Stimulated activated CD8-positive, alpha-beta memory T cell treated with anti-CD3 and anti-CD28 coated beads, Interleukin-15, amount 100 ng/mL, for 1 hour (primary cell): ENCODE measurements around the gene ARMH1.
"Not testable (repeated sequence)": the region's sequence is repeated elsewhere in the genome, so short reads cannot be mapped to it uniquely, and the experiment has no call there.

Experiments used
- DNase-seq: peaks from one replicate; pipeline ENCODE4 v3.0.0-alpha.2; 2020; ENCODE audit warnings: low read depth

Gene ARMH1

DNA sequence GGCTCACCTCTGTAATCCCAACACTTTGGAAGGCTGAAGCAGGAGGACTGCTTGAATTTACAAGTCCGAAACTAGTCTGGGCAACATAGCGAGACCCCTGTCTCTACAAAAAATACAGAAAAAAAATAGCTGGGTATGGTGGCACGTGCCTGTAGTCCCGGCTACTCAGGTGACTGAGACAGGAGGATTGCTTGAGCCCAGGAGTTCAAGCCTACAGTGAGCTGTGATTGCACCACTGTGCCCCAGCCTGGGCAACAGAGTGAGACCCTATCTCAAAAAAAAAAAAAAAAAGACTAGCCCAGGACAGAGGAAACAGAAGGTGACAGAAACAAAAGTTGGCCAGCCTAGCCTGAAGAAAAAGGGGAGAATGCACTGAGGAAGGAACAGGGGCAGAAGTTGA, 21.2 kb downstream of the ARMH1 start:
- DNase-seq: no peak

DNA sequence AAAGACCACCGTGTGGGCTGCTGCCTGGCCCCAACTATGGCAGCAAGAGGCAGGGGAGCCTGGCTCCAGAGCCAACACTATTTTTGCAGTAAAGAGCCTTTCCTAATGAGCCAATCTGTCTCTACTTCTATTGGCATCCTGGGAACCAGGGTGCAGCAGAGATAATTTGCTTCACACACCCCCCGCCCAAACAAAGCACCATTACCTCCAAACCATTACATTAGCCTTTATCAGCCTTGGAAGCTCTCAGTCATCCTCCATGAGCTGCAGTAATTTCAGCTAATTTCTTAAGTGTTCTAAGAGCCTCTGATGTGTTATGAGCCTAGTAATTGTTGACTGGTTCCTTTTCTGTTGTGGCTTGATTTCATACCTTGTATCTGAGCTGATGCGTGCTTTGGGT, 21.6 kb downstream of the ARMH1 start:
- no peak for DNase-seq

DNA sequence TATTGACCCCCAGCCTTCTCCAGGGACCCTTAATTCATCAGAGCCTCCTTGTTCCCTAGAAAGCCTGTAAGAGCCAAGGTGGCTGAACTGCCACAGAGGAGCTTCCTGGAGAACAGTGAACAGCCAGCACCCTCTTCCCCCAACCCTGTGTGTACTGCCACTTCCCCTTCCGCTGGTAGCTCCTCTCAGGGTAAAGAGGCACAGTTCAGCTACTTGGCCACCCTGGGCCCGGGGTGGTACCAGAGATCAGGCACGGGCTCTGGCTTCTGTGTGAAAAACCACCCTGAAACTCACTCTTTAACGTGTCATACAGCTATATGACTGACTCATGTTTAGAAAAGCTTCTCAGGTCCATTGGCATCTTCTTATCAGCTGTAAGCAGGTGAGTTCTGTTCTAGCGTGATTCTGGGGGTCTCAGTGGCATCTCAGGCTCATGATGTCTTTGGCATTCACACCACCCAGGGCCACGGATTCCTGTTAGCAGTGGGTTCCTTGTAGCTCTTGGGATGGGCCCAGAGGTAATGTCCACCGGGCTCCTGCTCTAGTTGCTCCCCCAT, 22.4 kb downstream of the ARMH1 start:
- DNase-seq: no peak

DNA sequence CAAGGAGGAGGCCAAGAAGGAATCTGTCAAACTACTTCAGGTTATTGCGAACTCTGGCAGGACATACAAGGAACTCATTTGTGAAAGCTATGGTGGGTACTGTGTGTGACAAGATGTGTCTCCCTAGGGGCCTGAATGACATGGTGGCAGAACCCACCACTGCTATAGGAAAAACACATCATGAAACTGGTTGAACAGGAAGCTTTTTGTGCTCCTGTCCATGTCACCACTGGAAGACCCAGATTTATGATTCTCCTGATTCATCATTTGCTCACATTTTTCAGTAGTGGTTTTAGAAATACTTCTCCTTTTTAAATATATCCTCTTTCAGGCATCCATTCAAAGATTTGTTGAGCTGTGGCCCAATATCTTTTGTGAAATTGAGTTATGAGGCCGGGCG, 23.6 kb downstream of the ARMH1 start:
- no peak for DNase-seq

DNA sequence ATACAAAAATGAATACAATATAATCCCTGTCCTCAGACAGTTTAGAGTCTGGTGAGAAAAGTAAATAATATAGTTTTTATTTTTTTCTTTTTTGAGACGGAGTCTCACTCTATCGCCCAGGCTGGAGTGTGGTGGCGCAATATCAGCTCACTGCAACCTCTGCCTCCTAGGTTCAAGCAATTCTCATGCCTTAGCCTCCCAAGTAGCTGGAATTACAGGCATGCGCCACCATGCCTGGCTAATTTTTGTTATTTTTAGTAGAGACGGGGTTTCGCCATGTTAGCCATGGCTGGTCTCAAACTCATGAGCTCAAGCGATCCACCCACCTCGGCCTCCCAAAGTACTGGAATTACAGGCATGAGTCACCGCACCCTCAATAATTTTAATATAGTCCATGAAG, 24.9 kb downstream of the ARMH1 start:
- not testable (repeated sequence) for DNase-seq

DNA sequence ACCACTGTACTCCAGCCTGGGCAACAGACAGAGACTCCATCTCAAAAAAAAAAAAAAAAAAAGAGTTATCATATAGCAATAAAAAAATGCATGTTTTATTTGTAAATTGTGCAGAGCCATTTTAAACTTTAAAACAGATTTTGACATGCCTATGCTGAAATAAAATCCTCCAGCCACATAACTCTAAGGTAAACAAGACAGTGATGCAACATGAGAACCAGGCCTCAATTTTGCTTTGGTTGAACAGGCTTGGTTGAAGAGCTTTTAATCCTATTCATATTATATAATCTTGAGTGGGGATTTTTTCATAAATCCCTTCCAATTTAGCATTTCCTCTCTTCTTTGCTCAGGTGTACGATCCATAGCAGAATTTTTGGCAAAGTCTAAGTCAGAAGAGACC, 26.1 kb downstream of the ARMH1 start:
- DNase-seq: no peak

DNA sequence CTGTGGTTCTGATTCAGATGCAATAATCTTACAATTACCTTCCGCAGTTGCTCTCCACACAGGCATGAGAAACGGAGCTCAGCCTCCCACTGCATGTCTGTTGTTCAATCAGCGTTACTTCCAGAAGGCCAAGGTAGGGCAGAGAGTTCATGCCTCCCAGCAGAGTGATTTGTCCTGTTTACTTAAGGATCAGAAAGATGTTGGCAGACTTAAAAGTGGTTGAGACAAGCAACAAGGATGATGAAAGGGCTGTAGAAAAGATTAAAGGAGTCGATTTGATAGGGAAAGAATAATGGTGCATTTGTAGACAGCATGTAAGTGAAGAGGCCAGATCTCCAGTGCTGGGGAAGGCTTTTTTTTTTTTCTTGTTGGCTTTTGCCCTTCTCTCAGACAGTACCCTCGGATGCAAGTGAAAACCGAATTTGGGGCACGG, 26.6 kb downstream of the ARMH1 start:
- DNase-seq: no peak

DNA sequence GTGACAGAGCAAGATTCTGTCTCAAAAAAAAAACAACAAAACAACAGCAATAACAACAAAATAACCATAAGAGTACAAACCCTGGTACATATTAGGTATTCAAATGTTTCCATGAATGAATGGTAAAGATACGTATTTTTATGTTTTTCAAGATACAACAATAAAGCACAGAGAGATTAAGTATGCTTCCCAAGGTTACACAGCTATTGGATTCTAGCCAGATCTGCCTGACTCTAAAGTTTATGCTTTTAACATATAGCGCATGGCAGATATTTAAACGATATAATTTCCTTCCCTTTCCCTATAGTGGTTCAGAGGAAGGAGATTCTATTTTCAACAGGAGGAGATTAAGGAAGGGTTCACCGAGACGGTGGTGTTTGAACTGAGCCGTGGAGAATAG, 31.0 kb downstream of the ARMH1 start:
- DNase-seq: no peak

DNA sequence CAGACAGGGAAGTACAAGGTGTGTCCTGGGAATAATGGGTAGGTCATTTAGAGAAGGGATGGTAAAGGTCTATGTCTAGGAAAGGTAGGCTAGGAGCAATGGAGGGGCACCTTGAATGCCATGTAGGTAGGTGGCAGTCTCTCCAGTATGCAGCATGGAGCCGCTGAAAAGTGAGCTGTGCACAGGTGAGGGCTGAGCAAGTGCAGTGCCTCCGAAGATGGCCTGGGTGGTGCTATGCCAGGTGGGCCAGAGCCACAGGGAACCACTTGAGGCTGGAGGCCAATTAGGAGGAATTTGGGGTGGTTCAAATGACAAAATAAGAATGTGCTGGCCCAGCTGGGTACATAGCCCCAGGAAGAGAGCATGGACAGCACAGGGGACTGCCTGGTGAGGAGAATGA, 31.4 kb downstream of the ARMH1 start:
- DNase-seq: no peak

DNA sequence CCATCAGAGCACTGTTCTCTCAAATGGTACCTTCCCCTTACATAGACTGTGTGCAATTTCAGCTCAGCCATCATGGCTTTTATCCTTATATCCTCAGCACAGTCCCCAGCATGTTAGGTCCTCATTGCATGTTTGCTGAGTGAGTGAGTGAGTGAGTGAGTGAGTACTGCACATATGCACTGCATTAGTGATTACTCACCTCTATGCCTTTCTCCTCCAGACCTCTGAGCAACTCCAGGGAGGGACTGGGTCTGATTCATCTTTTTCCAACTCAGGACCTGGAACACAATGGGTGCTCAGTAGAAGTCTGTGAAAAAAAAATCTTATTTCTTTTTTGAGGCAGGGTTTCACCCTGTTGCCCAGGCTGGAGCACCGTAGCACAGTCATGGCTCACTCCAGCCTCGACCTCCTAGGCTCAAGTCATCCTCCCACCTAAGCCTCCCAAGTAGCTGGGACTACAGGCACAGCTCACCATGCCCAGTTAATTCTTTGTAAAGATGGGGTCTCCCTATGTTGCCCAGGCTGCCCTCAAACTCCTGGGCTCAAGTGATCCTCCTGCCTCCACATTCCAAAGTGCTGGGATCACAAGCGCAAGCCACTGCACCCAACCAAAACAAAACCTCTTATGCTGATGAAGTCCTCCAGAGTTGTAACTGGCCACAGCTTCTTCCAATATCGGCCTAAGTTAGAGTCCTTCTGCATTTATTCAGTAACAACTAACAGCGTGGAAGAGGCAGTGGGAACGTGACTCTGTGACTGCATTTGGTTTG, 32.8 kb downstream of the ARMH1 start:
- DNase-seq: no peak

DNA sequence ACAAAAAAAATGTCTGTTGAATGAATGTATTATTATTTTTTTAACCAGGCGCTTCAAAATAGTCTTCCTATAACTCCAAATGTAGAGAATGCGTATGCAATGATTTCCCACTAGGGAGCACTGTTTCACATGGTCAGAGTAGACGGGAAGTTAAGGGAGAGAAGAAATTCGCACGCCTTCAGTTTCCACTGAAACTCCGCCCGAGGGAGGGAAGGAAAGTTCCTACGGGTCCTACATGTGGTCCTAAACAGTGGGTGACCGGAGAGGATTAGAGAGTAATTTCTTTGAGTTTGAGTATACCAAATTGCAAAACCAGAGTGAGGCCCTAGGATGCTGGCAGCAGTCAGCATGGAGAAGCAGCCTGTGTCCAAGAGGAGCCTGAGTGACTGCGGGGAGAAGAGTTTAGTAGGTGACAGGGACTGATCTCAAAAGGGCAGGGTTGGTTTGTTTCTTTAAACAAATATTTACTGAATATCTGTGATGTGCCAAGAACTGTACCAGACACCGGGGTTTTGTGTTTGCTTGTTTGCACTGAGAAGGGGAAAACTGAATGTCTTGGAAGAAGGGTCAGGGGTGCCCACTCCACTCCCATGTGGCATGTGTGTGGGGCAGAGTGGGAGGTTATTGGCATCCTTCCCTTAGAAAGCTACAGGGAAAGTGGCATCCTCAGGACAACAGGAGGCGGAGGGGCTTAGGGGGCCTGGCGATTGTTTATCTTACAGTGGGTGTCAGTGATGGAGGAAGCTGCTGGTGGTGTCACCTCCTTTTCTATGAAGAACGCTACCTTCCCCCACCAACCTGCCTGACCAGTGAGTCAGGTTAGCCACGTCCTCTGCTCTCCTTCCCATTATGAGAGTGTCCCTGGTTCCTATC, 33.7 kb downstream of the ARMH1 start:
- DNase-seq: no peak

DNA sequence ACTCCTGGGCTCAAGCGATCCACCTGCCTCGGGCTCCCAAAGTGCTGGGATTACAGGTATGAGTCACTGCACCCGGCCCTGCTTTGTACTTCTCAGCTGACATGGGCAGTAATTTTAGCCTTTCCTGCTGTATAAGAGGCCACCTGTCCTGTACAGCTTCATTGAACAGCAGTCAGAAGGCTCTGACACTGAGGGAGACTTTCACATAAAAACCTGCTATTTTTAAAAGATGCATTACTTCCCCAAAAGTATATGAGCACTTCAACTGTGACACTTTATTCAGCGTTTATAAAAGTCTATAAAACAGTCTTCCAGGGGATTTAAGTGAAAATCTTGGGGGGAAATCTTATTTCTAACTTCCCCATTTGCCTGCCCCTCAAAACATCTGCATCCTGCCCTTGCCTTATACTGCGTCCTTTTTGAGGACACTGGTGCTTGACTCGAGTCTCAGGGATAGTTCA, 38.8 kb downstream of the ARMH1 start:
- no peak for DNase-seq

DNA sequence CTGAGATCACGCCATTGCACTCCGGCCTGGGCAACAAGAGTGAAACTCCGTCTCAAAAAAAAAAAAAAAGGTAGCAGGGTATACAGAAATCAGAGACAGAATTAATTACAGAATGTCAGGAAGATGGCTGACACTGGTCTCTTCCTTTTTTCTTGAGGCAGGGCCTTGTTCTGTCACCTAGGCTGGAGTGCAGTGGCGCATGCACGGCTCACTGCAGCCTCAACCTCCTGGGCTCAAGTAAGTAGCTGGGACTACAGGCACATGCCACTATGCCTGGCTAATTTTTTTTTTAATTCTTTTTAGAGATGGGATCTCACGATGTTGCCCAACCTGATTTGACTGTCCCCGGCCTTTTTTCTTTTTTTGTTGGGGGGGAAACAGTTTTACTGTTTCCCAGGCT, 40.0 kb downstream of the ARMH1 start:
- DNase-seq: no peak

DNA sequence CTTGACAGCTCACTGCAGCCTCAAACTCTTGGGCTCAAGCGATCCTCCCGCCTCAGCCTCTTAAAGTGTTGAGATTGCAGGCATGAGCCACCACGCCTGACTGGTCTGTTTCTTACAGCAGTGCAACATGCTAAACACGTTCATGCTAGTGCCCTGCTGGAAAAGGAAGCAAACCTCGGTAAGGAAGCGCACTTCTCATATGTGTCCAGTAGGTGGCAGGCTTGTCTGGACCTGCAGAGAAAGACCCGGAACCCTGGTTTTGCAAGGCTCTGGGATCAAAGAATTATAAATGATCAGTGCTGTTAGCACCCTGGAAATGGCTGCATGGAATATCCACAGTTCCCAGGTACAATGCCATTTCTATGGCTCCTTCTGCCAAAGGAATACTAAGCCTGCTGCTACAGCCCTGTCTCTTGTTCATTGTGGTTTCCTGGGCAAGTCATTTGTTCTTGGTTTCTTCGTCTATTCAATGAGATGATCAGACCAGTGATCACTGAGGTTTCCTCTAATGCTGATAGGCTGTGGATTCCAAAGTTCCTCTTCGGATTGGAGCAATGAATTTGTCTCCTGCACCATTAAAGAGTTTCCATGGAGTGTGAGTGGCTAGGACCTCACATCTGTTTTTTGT, 40.5 kb downstream of the ARMH1 start:
- DNase-seq: peak; percentile 38

DNA sequence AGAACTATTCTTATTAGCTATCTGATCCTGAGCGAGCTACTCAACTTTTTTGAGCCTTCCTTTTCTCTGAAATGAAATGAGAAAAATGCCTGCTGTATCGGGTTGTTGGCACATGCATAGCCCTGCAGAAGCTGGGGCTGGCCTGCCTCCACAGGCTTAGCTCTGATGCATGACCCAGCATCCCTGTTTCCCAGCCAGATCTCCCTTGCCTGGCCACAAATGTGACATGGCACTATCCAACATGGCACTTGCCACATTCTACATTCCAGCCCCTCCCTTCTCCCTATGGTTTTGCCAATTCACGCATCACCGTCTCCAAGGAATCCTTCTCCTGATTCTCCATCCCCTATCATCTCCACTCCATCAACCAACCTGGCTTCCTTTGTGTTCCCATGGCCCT, 42.6 kb downstream of the ARMH1 start:
- DNase-seq: no peak

DNA sequence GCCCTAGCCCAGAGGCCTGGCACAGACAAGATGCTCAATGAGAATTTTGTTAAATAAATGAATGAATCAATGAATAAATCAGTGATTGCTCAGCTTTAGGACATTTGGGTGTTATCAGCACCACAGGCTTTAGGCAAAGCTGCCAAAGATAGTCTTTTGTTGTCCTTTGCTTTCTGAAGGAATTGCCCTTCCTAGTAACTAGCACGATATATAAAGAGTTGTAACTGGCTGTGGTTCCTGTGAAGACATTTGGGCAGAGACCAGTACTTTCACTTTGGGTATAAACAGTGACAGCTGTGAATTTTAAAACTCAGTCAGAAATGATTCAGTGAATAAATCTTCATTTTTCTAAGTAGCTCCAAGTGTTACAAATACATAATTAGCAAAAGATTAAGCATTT, 43.1 kb downstream of the ARMH1 start:
- DNase-seq: no peak

DNA sequence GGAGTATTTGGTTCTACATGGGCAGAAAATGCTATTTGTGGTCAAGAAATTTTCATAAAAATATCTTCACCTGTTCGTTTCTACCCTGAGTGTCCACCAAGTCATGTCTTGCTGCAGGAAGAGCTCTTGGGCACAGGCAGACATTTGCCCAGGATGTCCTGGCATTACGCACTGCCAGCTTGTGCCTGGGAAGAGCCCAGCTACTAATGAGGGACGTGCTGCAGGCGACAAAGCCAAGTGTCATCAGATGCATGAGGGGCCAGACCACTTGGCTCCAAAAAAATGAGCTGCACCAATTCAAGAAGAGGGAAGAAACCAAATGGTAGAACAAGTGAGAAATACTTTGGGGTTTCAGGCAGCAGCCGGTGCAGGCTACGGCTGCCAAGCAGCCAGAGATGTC, 43.6 kb downstream of the ARMH1 start:
- no peak for DNase-seq

DNA sequence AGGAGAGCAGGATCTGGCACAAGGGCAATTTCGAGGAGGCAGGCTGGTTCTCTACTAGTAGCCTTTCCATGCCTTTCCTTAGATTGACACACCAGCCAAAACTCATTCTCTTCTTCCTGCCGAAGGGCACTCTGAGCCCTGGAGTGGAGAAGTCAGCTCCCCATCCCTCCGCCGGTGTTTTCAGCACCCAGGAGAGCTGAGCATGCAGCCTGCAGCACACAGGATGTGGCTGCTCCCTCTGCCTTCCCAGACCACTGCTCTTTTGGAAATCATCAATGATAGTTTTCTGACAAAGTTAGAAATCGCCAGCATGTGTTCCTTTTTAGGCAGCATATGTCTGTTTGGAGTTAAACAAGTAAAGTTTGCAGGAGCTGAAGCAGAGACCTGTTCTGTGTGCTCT, 44.8 kb downstream of the ARMH1 start:
- no peak for DNase-seq

DNA sequence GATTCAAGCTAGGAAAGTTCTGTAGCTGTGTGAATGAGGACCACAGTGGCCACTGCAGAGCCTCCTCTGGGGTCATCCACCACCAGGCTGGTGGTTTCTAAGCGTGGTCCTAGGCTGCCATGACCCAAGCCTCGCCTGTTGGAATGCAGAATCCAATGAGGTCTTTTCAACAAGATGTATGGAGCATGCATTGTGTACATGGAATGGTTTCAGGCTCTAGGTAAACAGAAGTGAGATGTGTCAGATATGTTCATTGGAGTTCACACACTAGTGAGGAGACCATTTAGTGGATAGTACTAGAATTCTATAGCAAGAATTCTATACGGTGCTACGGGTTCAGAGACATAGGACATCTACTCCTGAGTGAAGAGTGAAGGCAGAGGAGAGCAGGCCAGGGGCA, 45.8 kb downstream of the ARMH1 start:
- no peak for DNase-seq

DNA sequence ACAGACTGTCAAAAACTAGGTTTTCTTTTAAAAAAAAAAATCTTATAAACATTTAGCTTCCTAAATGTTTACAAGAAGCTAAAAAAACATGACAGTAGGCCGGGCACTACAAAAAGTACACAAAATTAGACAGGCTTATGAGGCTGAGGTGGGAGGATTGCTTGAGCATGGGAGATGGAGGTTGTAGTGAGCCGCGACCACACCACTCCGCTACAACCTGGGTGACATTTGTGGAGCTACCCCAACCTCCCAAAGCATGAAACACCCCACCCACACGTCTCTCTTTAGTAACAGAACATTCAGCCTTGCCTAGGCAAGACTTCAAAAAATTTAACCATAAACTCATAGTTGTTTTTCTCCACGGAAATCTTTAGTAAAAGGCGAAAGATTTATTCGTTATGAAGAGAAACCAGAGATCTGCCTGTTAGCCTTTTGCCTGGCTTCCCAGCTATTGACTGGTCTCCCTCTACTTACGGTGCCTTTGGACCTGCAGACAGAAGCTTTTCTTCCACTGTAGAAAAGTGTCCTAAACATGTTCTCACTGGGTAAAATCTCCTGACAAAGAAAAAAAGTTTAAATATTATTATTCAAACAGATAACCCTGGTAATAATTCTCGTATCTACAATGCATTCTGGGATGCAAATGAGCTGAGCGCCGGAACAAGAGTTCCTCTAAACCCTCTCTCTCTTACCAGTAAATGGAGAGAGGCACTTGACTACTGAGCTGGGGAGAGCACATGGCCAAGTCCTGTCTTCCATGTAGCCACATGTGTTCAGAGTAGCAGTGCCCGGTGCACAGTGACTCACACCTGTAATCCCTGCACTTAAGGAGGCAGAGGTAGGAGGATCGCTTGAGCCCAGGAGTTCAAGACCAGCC, 47.2 kb downstream of the ARMH1 start:
- DNase-seq: peak; percentile 34

DNA sequence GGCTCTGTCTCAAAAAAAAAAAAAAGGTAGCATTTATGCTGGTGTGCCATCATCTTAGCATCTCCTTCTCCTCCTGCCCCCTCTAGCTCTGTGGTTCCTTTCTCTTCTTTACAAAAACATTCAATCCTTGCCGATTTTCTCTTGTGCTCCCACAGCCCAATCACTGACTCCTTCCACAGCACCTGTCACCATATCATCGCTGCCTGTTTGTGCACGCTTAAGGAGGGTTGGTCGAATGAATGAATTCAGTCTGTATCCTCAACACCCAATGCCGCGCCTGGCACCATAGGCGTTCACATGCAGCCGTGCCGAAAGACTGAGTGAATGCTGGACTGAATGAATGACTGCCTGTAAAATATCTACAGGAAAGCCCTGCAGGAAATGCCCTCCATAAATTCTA, 48.5 kb downstream of the ARMH1 start:
- DNase-seq: no peak
